Astrocyte of the spinal cord (primary cell): ENCODE results near the gene THOC6.

Experiments used
- DNase-seq: peaks from one replicate; pipeline ENCODE4 v3.0.0; 2011; ENCODE audit warnings: low read depth, low spot score
- H3K4me3 ChIP-seq: 2 replicates; pipeline ENCODE4 v1.5.1; 2011; ENCODE audit warnings: low read depth, mild to moderate bottlenecking, low read length, moderate library complexity
- in situ Hi-C: cut with HindIII; loops from 2 replicates; pipeline ENCODE4 v1.10.0; 2017; ENCODE audit warnings: low sequenced_read_pairs
- TF ChIP-seq, protein P1 (sequence below): IDR thresholded peaks from 2 replicates; pipeline ENCODE4 v1.5.1; 2012; ENCODE audit warnings: low read depth, mild to moderate bottlenecking, low read length, inconsistent platforms

Gene THOC6

DNA sequence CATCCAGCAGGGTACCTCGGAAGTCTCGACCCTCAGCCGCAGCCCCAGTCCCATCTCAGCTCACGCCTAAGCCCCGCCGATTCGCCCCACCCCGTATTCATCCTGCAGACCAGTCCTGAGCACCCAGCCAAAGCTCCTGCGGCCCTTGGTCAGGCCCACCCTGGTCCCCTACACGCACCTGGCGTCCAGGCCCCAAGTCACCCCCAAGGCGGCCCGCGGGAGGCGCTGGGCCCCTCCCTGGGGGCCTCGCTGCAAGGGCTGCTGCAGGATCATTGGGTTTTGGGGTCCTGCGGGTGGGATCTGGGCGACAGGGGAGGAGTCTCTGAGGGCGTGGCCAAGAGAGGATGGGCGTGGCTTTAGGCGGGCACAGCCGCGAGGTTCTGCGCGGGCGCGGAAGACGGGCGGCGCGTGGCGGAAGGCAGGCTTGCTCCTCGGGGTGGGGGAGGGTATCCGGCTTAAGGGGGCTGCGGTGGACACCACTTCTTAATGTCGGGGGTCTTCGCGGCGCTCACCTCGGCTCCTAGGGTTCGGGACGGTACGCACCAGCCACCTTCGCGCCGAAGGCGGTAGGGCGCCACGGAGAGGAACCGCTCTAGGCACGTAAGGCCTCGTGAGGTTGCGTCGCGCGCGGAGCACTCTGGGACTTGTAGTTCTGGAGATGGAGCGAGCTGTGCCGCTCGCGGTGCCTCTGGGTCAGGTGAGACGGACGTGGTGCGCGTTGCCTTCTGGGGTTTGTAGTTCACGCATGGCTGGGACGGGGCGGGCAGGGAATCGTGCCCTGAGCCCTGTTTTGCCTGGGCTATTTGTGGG, at the start of gene THOC6, which contains the start of gene HCFC1R1:
Gene THOC6 (plus strand): TSS at position 367 of the 810 bp plus-strand sequence. CDS start 292 bp downstream, at position 659.
Gene HCFC1R1 (minus strand): TSS at position 274 of the 810 bp plus-strand sequence. CDS start 1 bp downstream, at position 273.
- in situ Hi-C loops = no loop called here
- TF ChIP-seq, protein P1, sequence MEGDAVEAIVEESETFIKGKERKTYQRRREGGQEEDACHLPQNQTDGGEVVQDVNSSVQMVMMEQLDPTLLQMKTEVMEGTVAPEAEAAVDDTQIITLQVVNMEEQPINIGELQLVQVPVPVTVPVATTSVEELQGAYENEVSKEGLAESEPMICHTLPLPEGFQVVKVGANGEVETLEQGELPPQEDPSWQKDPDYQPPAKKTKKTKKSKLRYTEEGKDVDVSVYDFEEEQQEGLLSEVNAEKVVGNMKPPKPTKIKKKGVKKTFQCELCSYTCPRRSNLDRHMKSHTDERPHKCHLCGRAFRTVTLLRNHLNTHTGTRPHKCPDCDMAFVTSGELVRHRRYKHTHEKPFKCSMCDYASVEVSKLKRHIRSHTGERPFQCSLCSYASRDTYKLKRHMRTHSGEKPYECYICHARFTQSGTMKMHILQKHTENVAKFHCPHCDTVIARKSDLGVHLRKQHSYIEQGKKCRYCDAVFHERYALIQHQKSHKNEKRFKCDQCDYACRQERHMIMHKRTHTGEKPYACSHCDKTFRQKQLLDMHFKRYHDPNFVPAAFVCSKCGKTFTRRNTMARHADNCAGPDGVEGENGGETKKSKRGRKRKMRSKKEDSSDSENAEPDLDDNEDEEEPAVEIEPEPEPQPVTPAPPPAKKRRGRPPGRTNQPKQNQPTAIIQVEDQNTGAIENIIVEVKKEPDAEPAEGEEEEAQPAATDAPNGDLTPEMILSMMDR = no peak
- H3K4me3 ChIP-seq = peak within 1 kb of the TSS; percentile 80
- peak; percentile 99 for DNase-seq

DNA sequence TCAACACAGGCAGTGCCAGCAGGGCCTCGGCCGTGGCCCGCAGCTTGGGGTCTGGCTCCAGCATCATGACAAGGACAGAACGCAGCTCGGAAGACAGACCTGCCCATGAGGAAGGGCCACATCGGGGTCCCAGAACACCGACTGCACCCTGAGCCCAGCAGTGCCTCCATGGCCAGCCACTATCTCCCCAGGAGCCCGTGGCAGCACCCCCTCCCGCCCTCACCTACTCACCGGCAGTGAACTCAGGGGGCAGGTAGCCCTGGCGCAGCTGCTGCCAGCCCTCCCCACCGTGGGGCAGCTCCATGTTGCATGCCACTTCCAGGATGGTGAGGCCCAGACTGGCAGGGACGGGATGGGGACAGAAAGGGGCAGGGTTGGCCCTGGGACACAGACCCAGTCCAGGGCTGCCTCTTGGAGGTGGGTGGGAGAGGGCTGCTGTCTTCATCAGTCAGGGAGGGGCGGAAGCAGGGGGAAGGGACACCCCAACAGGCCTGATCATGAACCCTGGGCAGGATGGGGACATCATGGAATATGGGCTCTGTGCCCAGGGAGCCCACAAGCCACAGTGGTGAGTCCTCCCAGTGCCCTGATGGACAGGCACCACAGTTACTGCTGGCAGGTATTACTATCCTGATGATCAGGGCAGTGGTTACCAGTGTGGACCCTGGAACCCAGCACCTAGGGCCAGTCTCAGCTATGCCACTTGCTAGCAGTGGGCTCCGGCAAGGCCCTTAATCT, 49.3 kb upstream of the THOC6 start:
- TF ChIP-seq, protein P1 = no peak
- in situ Hi-C loops = no loop called here
- no peak overlapping the region for H3K4me3 ChIP-seq
- no peak for DNase-seq

DNA sequence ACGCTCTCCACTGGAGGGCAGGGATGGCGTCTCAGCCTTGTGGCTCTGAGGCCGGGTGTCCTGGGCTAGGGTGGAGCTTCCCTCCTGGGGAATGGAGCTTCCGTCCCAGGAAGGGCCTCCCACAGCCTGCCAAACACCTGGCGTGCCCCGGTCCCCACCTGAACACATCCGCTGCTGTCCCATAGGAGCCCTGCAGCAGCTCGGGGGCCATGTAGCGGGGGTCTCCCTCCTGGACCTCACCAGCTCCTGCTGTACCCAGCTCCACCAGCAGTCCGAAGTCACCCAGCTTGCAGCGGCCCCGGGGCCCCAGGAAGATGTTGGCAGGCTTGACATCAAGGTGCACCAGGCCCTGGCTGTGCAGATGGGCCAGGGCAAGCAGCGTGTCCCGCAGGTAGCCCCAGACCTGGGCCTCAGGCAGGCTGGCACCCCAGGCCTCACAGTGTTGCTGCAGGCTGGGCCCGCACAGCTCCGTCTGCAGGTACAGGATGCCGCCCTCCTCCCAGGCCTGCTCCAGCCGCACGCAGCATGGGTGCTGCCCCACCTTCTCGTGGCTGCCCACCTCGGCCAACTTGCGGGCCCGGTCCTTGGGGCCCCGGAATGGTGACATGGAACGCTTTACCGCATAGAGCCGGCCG, 48.6 kb upstream of the THOC6 start:
- no peak for DNase-seq
- no peak overlapping the region for H3K4me3 ChIP-seq
- in situ Hi-C loops = no loop called here
- TF ChIP-seq, protein P1 = no peak

DNA sequence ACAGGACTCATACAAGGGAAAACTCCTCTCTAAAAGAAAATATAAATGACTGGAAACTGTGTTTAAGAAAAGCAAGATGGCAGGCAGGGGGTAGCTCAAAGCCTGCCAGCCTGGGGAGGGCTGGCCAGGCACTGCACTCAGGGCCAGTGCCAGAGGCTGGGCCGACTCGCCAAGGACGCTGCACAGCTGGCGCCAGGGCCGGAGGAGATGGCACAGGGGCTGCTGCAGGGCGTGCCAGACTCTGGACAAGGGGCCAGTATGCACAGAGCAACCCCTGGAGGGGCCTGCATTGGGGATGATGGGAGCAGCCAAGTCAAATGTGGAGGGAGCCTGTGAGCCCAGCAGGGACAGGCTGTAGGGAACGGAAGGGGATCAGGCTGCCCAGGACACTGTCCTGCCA, 47.6 kb upstream of the THOC6 start:
- in situ Hi-C loops = no loop called here
- no peak for DNase-seq
- TF ChIP-seq, protein P1 = no peak
- H3K4me3 ChIP-seq = no peak overlapping the region

DNA sequence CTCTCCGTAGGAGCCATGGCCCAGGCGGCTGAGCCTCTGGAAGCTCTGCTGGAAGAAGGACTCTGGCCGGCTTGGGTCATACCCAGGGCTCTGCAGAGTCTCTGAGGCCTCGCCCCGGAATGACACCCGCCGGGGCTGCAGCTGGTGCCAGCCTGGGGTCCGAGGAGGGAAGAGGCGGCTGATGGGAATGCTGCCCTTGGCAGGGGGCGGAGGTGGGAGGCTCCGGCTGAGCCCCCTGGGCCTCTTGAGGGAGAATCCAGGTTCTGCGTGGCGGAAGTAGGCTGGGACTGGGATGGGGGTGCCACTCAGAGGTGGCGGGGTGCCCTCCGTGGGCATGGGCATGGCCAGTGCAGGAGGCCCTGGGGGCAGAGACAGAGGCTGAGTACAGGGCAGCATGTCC, 47.2 kb upstream of the THOC6 start:
- in situ Hi-C loops = no loop called here
- DNase-seq = no peak
- no peak overlapping the region for H3K4me3 ChIP-seq
- TF ChIP-seq, protein P1 = no peak

DNA sequence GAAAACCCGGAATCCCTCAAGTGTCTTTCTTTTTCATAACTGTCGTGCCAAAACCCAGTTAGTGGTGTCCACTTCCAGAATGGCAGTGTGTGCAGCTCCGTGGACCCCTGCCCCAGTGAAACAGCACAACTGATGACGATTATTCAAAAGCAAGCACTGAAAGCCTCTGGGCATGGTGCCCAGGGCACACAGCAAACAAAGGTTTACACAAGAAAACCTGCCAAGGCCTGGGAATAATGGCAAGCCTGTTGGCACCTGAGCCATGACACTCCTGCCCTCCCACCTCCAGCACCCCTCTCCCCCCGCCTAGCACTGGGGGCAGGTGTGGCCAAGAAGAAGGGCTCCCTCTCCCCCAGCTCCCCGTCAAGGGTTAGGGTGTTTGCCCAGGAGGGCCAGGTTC, 46.4 kb upstream of the THOC6 start:
- no peak overlapping the region for H3K4me3 ChIP-seq
- in situ Hi-C loops = no loop called here
- TF ChIP-seq, protein P1 = no peak
- no peak for DNase-seq
